PC-9 (cell line): Measurements from ENCODE around the gene SREBF2. TPM values are rescaled to one million over a fixed set of nuclear protein-coding genes. Genes with fewer than 3 reads are reported as not detected.
"Not testable (repeated sequence)": the region's sequence is repeated elsewhere in the genome, so short reads cannot be mapped to it uniquely, and the experiment has no call there.

Source experiments
- BruUV-seq: library from RNA; stranded (reverse); fragments of 400-500 nt; replicated peaks from 2 replicates; lab custom pipeline; 2021; lab: Mats Ljungman, UMichigan
- CTCF ChIA-PET: fragments of 300-600 bp; sonication (Branson Sonifier 250); formaldehyde crosslinking; loops from one replicate; lab custom pipeline; 2022; ENCODE audit warnings: antibody characterized with exemption; lab: Charles Lee
- POLR2A ChIA-PET: fragments of 300-600 bp; sonication (Branson Sonifier 250); formaldehyde crosslinking; loops from one replicate; lab custom pipeline; 2022; ENCODE audit warnings: antibody characterized with exemption; ENCODE audit not compliant: unreplicated experiment; lab: Charles Lee
- DNase-seq, 2 experiments: peaks; one replicate each; pipeline versions ENCODE4 v3.0.0 to v3.0.0-alpha.2; 2015 to 2022; ENCODE audit warnings: mixed read lengths in 1 of 2
- H2AFZ ChIP-seq: fragments of 200-600 bp; sonication (generic); 2 replicates; pipeline ENCODE4 v1.8.1; 2017; ENCODE audit warnings: antibody characterized with exemption
- H3F3A ChIP-seq: fragments of 200-600 bp; sonication (generic); 2 replicates; pipeline ENCODE4 v1.8.1; 2017; ENCODE audit warnings: antibody characterized with exemption, mild to moderate bottlenecking, low read depth; ENCODE audit not compliant: insufficient read depth
- H3K27ac ChIP-seq: fragments of 200-600 bp; sonication (generic); 2 replicates; pipeline ENCODE4 v1.6.1; 2016; ENCODE audit warnings: mixed run types
- H3K27me3 ChIP-seq: fragments of 200-600 bp; sonication (generic); 2 replicates; pipeline ENCODE4 v1.6.1; 2016; ENCODE audit warnings: low read depth, mixed run types; ENCODE audit not compliant: insufficient read depth
- H3K36me3 ChIP-seq: fragments of 200-600 bp; sonication (generic); 2 replicates; pipeline ENCODE4 v1.6.1; 2016; ENCODE audit warnings: low read depth, mixed run types
- H3K4me1 ChIP-seq: fragments of 200-600 bp; sonication (generic); replicated peaks from 2 replicates; pipeline ENCODE4 v1.6.1; 2016; ENCODE audit warnings: mixed run types; ENCODE audit not compliant: insufficient read depth
- H3K4me2 ChIP-seq: fragments of 200-600 bp; sonication (generic); 2 replicates; pipeline ENCODE4 v1.6.1; 2017; ENCODE audit warnings: mixed run types
- H3K4me3 ChIP-seq: fragments of 200-600 bp; sonication (generic); 2 replicates; pipeline ENCODE4 v1.6.1; 2016; ENCODE audit warnings: mixed run types
- H3K79me2 ChIP-seq: fragments of 200-600 bp; sonication (generic); 2 replicates; pipeline ENCODE4 v1.6.1; 2017; ENCODE audit warnings: low read depth, mixed run types
- H3K9me2 ChIP-seq: fragments of 200-600 bp; sonication (generic); 2 replicates; pipeline ENCODE4 v1.8.1; 2017; ENCODE audit warnings: mild to moderate bottlenecking; ENCODE audit not compliant: insufficient read depth
- H3K9me3 ChIP-seq: fragments of 200-600 bp; sonication (generic); 2 replicates; pipeline ENCODE4 v1.8.1; 2016; ENCODE audit warnings: low read depth; ENCODE audit not compliant: insufficient read depth
- H4K20me1 ChIP-seq: fragments of 200-600 bp; sonication (generic); 2 replicates; pipeline ENCODE4 v1.8.1; 2017; ENCODE audit not compliant: insufficient read depth
- CTCF ChIP-seq: fragments of 200-600 bp; sonication (generic); conservative IDR thresholded peaks from 2 replicates; pipeline ENCODE4 v1.6.1; 2017; ENCODE audit warnings: mixed run types, antibody characterized with exemption, mild to moderate bottlenecking, moderate library complexity
- EZH2 ChIP-seq: fragments of 200-600 bp; sonication (generic); IDR thresholded peaks from 2 replicates; pipeline ENCODE4 v1.8.0; 2017; ENCODE audit warnings: antibody characterized with exemption, low read depth
- intact Hi-C: fragments of 100-400 bp; cut with micrococcal nuclease; formaldehyde crosslinking; loops from one replicate; pipeline ENCODE4 v1.10.0; 2022; ENCODE audit not compliant: unreplicated experiment
- total RNA-seq: library from RNA; stranded (reverse); gene quantifications from 2 replicates; pipeline ENCODE4 v1.2.3, GENCODE V29; 2021

The SREBF2 gene
- total RNA-seq, 1 experiment from 2014 or later, result 196 TPM

GRCh38 chr22:41862530-41863266, 29.8 kb downstream of the SREBF2 start:
- Histone ChIP-seq H3K27ac (peak overlapping the region; percentile 35), H3K27me3 (no peaks in the 10 kb centered on the region), H4K20me1 (peaks cover 77% of the 10 kb centered on the region), H3K79me2 (peaks cover 83% of the 10 kb centered on the region), H3K4me3 (no peak overlapping the region), H3F3A (peaks cover 36% of the 10 kb centered on the region; the same call in 1 of the 2 replicates), H3K4me2 (no peak overlapping the region), H2AFZ (no peak overlapping the region), H3K36me3 (0 out of 2 replicates have a peak, but pooled peaks cover 9% of the 10 kb centered on the region), H3K4me1 (peaks cover 32% of the 10 kb centered on the region), H3K9me3 (no peaks in the 10 kb centered on the region), H3K9me2 (no peaks in the 10 kb centered on the region)
- DNase-seq, result peak in 1 of 2 experiments; percentile 6
- BruUV-seq, result no TSS peak
- POLR2A ChIA-PET, result interaction anchor here (0.7 kb wide), 1 partner anchor 1717 kb away, joined by 3 read pairs; no protein-coding TSS in a partner anchor
- TF ChIP-seq EZH2 (no peak), CTCF (no peak)
- CTCF ChIA-PET, result no interaction called here
- intact Hi-C loops, result no loop called here

- Histone ChIP-seq H3K9me2 (no peaks in the 10 kb centered on the region), H3K27ac (peak overlapping the region; percentile 35; the same call in 1 of the 2 replicates), H3K27me3 (no peaks in the 10 kb centered on the region), H3K4me2 (0 out of 2 replicates have a peak overlapping the region, but pooled peaks have one; percentile 1), H3F3A (peaks cover 28% of the 10 kb centered on the region; the same call in 1 of the 2 replicates), H3K9me3 (no peaks in the 10 kb centered on the region), H3K36me3 (0 out of 2 replicates have a peak, but pooled peaks cover 12% of the 10 kb centered on the region), H3K4me3 (no peak overlapping the region), H3K79me2 (peaks cover 78% of the 10 kb centered on the region), H4K20me1 (peaks cover 76% of the 10 kb centered on the region), H3K4me1 (peaks cover 27% of the 10 kb centered on the region), H2AFZ (no peak overlapping the region)
- ChIA-PET POLR2A (no interaction called here), CTCF (no interaction called here)
- DNase-seq, result peak in 1 of 2 experiments; percentile 57
- TF ChIP-seq CTCF, result no peak
- TF ChIP-seq EZH2, result no peak
- intact Hi-C loops, result no loop called here
- BruUV-seq, result no TSS peak
Observed at GRCh38 chr22:41863472-41863871, 30.6 kb downstream of the SREBF2 start.

GRCh38 chr22:41868556-41868955, 35.7 kb downstream of the SREBF2 start:
- intact Hi-C loops, result no loop called here
- H3K36me3 ChIP-seq, result peaks cover 43% of the 10 kb centered on the region
- peaks cover 36% of the 10 kb centered on the region for H4K20me1 ChIP-seq
- POLR2A ChIA-PET, result no interaction called here
- H3K4me1 ChIP-seq, result peaks cover under 1% of the 10 kb centered on the region
- H3K79me2 ChIP-seq, result peaks cover 32% of the 10 kb centered on the region
- CTCF ChIA-PET, result no interaction called here
- peaks cover 9% of the 10 kb centered on the region; the same call in 1 of the 2 replicates for H3F3A ChIP-seq
- H3K4me3 ChIP-seq, result no peak overlapping the region
- H3K9me3 ChIP-seq, result no peaks in the 10 kb centered on the region
- DNase-seq, result peak in 1 of 2 experiments; percentile 27
- no TSS peak for BruUV-seq
- no peak overlapping the region for H3K27ac ChIP-seq
- H2AFZ ChIP-seq, result no peak overlapping the region
- no peaks in the 10 kb centered on the region for H3K27me3 ChIP-seq
- TF ChIP-seq CTCF (no peak), EZH2 (no peak)
- H3K4me2 ChIP-seq, result no peak overlapping the region
- no peaks in the 10 kb centered on the region for H3K9me2 ChIP-seq

- Histone ChIP-seq H4K20me1 (peaks cover 28% of the 10 kb centered on the region), H3K36me3 (peaks cover 47% of the 10 kb centered on the region), H3K79me2 (peaks cover 23% of the 10 kb centered on the region)
- BruUV-seq, CTCF ChIA-PET, H2AFZ ChIP-seq, H3K27me3 ChIP-seq, DNase-seq, H3K4me2 ChIP-seq, H3K9me3 ChIP-seq, intact Hi-C loops, H3F3A ChIP-seq, H3K4me1 ChIP-seq, H3K4me3 ChIP-seq, H3K27ac ChIP-seq, H3K9me2 ChIP-seq, POLR2A ChIA-PET: not testable (repeated sequence)
Observed at GRCh38 chr22:41870081-41870480, 37.2 kb downstream of the SREBF2 start.
